ENCODE measurements around the gene FADS3.

The FADS3 gene

DNA sequence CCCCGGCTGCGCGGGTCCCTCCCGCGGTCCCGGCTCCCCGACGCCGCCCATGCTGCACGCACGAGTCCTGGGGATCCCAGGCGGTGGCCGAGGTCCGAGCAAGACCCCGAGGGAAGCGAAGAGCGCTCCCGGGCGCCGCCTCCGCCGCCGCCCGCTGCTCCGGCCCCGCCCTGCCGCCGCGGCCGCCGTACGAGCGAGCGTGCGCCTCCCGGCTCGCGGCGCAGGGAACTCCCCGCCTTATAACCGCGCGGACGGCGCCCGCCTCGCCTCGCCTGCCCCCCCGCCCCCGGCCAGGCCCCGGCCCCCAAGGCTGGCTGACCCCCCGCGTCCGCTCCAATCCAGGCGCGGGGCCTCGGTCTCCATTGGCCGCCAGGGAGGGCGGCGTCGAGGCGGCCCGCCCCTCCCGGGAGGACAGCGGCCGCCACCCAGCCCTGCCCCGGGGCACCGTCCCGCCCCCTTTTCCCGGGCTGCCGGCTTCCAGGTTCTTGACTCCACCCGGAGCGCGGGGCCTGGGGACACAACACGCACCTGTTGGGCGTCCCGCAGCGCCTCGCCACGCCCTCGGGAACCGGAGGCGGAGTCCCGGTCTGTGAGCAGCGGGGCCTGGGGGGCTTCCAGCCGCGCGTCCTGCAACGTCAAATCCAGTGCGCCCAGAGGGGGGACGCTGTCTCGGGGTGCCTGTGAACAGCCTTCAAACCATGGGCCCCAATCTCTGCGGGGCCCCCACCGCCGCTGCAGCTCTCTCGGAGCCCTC is at the start of gene FADS3:
Gene FADS3 (minus strand): TSS at position 215 of the 754 bp plus-strand sequence. CDS start 164 bp downstream, at position 51.
- DNase-seq = peak; percentile 83

DNA sequence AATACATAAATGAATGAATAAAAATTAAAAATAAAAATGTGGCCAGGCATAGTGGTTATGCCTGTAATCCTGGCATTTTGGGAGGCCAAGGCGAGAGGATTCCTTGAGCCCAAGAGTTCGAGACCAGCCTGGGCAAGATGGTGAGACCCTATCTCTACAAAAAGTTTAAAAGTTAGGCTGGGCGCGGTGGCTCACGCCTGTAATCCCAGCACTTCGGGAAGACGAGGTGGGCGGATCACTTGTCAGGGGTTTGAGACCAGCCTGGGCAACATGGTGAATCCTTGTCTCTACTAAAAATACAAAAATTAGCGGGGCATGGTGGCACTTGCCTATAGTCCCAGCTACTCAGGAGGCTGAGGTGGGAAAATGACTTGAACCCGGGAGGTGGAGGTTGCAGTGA is 49.1 kb upstream of the FADS3 start:
- no peak for DNase-seq

DNA sequence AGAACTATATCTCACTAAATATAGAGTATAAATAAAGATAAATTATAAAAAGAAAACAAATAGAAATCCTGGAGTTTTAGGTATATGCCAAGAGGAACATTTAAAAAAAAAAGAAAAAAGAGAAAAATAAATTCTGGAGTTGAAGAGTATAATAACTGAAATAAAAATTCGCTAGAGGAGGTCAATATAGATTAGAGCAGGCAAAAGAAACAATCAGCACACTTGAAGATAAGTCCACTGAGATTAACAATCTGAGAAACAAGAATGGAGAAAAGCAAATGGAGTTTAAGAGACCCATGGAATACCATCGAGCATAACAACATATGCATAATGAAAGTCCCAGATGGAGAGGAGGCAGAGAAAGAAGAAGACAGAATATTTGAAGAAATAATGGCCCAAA is 44.5 kb upstream of the FADS3 start:
- DNase-seq = no peak

DNA sequence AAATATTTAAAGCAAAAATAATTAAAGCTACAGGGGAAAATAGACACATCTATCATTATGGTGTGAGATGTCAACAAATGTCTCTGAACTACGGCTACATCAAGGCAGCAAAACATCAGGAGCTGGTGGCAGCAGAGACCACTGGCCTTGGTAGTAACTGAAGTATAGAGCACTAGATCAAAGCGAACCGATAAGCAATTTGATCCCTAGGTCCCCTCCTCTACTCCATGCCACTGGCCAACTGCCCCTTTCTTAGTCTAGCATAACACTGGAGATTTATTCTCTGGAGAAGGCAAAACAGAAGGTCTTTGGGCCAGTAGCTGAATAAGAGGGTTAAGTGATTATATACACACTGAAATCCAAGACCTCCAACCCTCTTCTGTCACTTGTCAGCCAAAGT is 39.6 kb upstream of the FADS3 start:
- no peak for DNase-seq

DNA sequence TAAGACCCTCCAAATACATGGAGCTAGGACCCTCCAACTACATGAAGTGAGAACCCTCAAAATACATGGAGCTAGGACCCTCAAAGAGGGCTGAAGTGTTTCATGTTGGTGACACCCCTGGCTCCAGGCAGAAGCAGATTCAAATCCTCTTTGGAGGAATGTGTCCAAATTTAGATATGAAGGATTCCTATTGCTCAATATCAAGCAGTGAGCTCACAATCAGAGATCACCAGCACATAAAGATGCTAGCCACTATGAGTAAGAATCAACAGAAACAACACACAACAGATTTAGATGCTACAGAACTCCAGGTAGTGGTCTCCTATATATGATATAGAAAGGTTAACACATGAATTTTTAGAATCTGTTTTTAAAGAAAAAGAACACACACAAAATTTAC is 37.3 kb upstream of the FADS3 start:
- no peak for DNase-seq

- DNase-seq = no peak
Observed at GRCh38 chr11:61927501-61927900, 36.2 kb upstream of the FADS3 start.

DNA sequence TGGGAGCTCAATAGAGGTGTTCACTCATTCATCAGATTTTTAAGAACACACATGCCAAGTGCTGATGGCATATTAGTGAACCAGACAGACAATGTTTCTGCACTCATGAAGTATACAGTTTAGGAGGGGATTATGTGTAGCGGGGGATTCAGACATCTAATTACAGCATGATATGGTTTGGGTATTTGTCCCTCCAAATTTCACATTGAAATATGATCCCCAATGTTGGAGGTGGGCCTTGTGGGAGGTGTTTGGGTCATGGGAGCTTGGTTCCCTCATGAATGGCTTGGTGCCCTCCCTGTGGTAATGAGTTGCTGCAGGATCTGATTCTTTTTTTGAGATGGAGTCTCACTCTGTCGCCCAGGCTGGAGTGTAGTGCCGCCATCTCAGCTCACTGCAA is 34.9 kb upstream of the FADS3 start:
- DNase-seq = no peak

DNA sequence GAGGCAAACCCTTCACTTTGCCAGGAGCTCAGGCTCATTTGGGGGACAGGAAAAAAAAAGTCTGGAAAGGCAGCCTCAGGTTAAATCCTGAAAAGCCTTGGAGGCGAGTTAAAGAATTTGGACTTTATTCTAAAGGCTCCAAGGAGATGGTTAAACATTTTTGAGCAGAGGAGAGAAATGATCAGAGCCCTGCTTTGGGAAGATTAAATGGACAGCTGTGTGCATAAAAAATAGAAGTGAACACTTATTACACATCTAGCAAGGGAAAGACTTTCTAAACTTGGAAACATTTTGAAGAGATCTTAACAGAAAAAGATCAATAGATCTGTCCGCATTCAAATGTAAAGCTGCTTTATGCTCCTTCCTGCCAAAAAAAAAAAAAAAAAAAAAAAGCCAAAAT is 34.4 kb upstream of the FADS3 start:
- DNase-seq = no peak

DNA sequence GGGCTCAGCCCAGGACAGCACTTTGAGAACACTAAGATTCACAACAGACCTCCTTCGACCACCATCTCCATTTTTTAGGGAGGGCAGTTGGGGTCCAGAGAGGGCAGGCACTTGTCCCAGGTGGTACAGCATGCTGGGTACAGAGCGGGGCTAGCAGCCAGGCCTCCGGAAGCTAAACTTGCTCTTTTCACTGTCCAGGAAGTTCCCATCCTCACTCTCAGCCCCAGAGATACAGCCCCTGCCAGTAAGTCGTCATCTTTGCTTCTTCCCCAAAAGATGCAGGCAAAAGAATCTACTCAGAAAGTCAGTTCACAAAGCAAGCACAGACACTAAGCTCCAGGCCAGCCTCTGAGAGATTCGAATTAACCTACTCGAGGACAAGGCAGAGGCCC is 32.7 kb upstream of the FADS3 start:
- no peak for DNase-seq

- DNase-seq = no peak
Observed at GRCh38 chr11:61923166-61924063, 32.1 kb upstream of the FADS3 start.

GRCh38 chr11:61922539-61922938 is 31.2 kb upstream of the FADS3 start:
- peak; percentile 18 for DNase-seq

GRCh38 chr11:61921446-61921845 is 30.1 kb upstream of the FADS3 start:
- no peak for DNase-seq

- no peak for DNase-seq
Observed at GRCh38 chr11:61919705-61920631, 28.6 kb upstream of the FADS3 start.

DNA sequence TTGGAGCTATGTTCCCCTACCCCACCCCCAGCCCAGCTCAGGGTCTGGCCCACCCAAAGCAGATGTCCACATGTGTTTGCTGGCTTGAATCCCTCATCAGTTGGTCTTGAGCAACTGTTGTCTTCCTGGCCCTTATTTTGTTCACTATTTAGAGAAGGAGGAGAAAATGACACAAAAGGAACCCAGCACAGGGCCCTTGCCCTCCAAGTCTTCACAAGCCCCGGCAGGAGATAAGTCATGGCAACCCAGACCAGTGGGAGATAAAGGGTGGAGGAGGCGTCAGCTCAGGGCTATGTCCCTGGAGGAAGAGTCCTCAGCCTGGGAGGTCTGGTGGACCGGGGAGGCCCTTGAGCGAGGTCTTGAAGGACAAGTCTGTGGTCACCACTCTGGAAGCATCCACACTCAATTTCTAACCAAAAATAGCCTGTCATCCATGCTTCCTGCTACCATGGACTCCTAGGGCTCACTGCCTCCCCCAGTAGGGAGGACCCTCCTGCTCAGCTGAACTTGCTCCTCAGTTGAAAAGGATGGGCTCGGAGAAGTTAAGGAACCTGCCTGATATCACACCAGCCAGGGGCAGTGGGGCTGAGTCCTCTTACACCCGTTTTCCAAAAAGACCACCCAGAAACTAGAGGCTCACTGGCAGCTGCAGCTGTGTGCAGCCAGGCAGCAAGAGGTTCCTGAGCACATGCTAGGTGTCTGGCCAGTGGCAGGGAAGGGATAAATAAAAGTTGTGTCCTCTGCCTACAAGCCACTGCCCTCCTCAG is 27.8 kb upstream of the FADS3 start:
- DNase-seq = no peak

DNA sequence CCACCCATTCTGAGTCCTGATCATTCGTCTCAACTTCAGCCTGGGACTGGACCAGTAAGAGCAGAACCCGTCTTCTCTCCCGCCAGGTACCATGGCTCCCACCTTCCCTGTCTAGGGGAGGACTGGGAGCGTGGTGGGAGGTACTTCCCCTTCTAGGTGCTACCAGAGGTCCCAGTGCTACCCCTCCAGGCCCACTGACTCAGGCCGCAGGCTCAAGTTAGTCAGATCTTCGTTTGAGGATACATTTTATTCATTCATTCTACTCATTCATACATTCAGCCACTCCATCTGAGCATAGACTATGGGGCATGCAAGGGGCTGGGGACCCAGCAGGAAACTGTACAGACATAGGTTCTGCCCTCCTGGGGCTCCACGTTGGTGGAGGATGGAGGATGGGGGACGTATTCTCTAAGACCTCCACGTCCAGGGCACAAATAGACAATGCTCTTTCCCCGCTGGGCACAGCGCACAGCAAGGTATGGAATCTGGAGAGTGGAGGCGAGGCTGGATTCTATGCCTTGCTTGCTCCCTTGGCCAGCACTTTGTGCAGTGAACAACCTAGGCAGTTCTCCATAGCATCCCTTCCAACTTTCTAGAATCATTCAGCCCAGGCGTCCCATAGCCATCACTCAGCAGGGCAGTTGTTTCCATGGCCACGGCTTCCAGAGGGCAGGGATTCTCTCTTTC is 27.0 kb upstream of the FADS3 start:
- no peak for DNase-seq

- no peak for DNase-seq
Observed at GRCh38 chr11:61917334-61918109, 26.2 kb upstream of the FADS3 start, which contains the start of gene RAB3IL1. RAB3IL1 (minus strand) TSS chr11:61917566; CDS start chr11:61917367, 199 bp downstream.

GRCh38 chr11:61916737-61917333 is 25.5 kb upstream of the FADS3 start:
- DNase-seq = no peak

DNA sequence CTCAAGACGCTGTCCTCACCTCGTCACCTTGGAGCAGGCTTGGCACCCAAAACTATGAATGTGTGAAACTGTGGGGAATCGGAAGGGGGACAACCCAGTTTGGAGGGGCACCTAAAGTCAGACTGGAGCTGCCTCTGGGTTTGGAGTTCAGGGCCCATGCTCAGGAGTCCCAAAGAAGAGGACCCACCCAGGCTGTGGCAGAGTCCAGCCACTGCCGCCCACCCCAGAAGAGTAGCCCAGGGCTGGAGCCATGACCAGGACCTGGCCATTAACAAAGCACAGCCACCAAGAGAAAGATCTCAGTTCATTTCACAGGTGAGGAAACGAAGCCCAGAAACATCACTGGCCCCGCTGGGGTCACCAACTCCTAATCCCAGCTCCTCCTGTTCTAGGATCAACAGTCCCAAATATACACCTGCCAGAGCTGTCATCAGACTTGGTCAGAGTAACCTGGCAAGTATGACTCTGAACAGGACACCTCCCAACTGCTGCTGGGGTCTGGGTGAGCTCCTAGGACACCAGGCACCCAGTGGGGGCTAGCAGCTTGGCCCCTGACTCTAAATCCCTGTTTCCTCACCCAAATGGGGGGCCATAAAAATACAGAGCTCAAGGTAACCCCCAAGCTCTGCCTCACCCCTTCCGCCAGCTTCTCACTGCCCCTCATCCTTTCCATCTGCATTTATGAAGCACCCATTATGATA is 23.3 kb upstream of the FADS3 start:
- DNase-seq = no peak

DNA sequence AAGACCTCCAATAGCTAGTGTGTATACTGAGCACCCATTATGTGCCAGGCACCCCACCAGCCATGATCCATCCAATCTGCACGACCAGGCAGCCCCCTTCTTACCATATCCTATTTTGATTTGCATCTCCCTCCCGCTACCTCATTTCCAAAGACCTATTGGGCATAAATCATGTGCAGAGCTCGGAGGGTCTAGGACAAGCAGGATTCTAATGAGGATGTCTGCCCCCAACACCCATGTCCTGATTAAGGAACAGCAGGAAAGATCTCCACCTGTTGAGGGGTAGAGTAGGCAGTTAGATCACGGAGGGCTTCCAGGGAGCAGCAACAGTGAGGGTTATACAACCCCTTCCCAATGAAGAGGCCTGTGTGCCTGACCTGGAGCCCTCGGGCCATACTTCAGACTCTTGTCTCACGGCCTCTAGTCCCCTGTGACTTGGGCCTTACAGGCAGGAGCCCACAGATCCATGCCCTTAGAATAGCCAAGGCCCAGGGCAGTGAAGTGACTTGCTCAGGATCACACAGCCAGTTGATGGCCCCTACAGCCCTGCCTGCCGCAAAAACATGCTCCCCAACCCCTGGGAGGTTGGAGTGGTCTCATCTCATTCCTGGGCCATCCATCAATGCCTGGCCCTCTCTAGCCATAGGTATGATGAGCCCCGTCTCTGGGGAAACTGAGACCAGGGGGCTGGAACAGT is 22.5 kb upstream of the FADS3 start:
- DNase-seq = no peak

Measured in CD4-positive, alpha-beta T cell treated with Interferon gamma for 1 hour (primary cell).